AG09309 (cell line): ENCODE measurements around the gene TM4SF18.

Experiments
- DNase-seq: peaks from one replicate; pipeline ENCODE4 v3.0.0-alpha.2; 2010; ENCODE audit warnings: low read depth
- H3K4me3 ChIP-seq: 2 replicates; pipeline ENCODE4 v1.5.1; 2011; ENCODE audit warnings: mild to moderate bottlenecking, low read depth, low read length, moderate library complexity; ENCODE audit not compliant: control insufficient read depth
- CTCF ChIP-seq: IDR thresholded peaks from 2 replicates; pipeline ENCODE4 v1.5.1; 2011; ENCODE audit warnings: mild to moderate bottlenecking, low read depth, low read length, inconsistent platforms; ENCODE audit not compliant: insufficient read depth, control insufficient read depth; ENCODE audit errors: missing control alignments

Gene TM4SF18

GRCh38 chr3:149310796-149311534 is 22.5 kb downstream of the TM4SF18 start:
- no peak overlapping the region for H3K4me3 ChIP-seq
- no peak for DNase-seq
- TF ChIP-seq CTCF, result no peak

- no peak overlapping the region for H3K4me3 ChIP-seq
- no peak for DNase-seq
- no peak for TF ChIP-seq CTCF
Observed at GRCh38 chr3:149307435-149307783, 26.0 kb downstream of the TM4SF18 start.

GRCh38 chr3:149306751-149307434 is 26.5 kb downstream of the TM4SF18 start:
- DNase-seq, result no peak
- no peak overlapping the region for H3K4me3 ChIP-seq
- TF ChIP-seq CTCF, result no peak

GRCh38 chr3:149305376-149305775 is 28.1 kb downstream of the TM4SF18 start:
- DNase-seq, result no peak
- TF ChIP-seq CTCF, result no peak
- H3K4me3 ChIP-seq, result no peak overlapping the region

GRCh38 chr3:149299938-149300801 is 33.3 kb downstream of the TM4SF18 start:
- TF ChIP-seq CTCF, result no peak
- no peak overlapping the region for H3K4me3 ChIP-seq
- DNase-seq, result peak; percentile 94

GRCh38 chr3:149296972-149297371 is 36.5 kb downstream of the TM4SF18 start:
- TF ChIP-seq CTCF, result no peak
- no peak overlapping the region for H3K4me3 ChIP-seq
- no peak for DNase-seq
